HG03571 (cell line): Measurements from ENCODE around the gene KCNC1.

Experiments
- ATAC-seq: cut with Tn5 transposase; IDR thresholded peaks from one replicate; pipeline ENCODE4 v1.9.1; 2021; ENCODE audit not compliant: unreplicated experiment

KCNC1 gene

GRCh38 chr11:17736930-17737817 is 2.6 kb downstream of the KCNC1 start:
- no peak for ATAC-seq

- no peak for ATAC-seq
These were observed 3.8 kb downstream of the KCNC1 start for GRCh38 chr11:17738151-17738973.

- no peak for ATAC-seq
These were observed 5.4 kb downstream of the KCNC1 start for GRCh38 chr11:17739945-17740338.

GRCh38 chr11:17740649-17741235 is 6.2 kb downstream of the KCNC1 start:
- no peak for ATAC-seq

GRCh38 chr11:17741487-17741886 is 6.9 kb downstream of the KCNC1 start:
- ATAC-seq: no peak

GRCh38 chr11:17742019-17742418 is 7.4 kb downstream of the KCNC1 start:
- no peak for ATAC-seq

GRCh38 chr11:17743026-17743807 is 8.6 kb downstream of the KCNC1 start:
- no peak for ATAC-seq

- no peak for ATAC-seq
These were observed 9.2 kb downstream of the KCNC1 start for GRCh38 chr11:17743808-17744119.

- no peak for ATAC-seq
These were observed 9.8 kb downstream of the KCNC1 start for GRCh38 chr11:17744151-17744940.

GRCh38 chr11:17745023-17745772 is 10.6 kb downstream of the KCNC1 start:
- ATAC-seq: no peak

- ATAC-seq: no peak
These were observed 11.5 kb downstream of the KCNC1 start for GRCh38 chr11:17746096-17746495.

- no peak for ATAC-seq
These were observed 12.8 kb downstream of the KCNC1 start for GRCh38 chr11:17747131-17747955.

- ATAC-seq: no peak
These were observed 13.5 kb downstream of the KCNC1 start for GRCh38 chr11:17748044-17748443.

- ATAC-seq: no peak
These were observed 14.5 kb downstream of the KCNC1 start for GRCh38 chr11:17748761-17749721.

GRCh38 chr11:17750013-17750800 is 15.6 kb downstream of the KCNC1 start:
- ATAC-seq: no peak

- no peak for ATAC-seq
These were observed 16.2 kb downstream of the KCNC1 start for GRCh38 chr11:17750801-17751165.

GRCh38 chr11:17751558-17751957 is 17.0 kb downstream of the KCNC1 start:
- no peak for ATAC-seq
